NT2/D1 (cell line): ENCODE results near the gene TJP1.

Experiments used
- DNase-seq: peaks from one replicate; pipeline ENCODE4 v3.0.0-alpha.2; 2011; ENCODE audit warnings: low read depth, low spot score
- H3K27me3 ChIP-seq: 2 replicates; pipeline ENCODE4 v1.6.0; 2011; ENCODE audit warnings: mild to moderate bottlenecking; ENCODE audit not compliant: insufficient read length, insufficient read depth
- H3K36me3 ChIP-seq: 2 replicates; pipeline ENCODE4 v1.6.1; 2011; ENCODE audit warnings: mild to moderate bottlenecking, low read length, mixed read lengths; ENCODE audit not compliant: insufficient read depth, insufficient read length
- H3K4me1 ChIP-seq: 2 replicates; pipeline ENCODE4 v1.5.1; 2011; ENCODE audit not compliant: insufficient read depth, insufficient read length
- H3K4me3 ChIP-seq: 2 replicates; pipeline ENCODE4 v1.5.1; 2011; ENCODE audit warnings: low read depth; ENCODE audit not compliant: insufficient read length
- H3K9ac ChIP-seq: 2 replicates; pipeline ENCODE4 v1.6.0; 2011; ENCODE audit warnings: low read depth; ENCODE audit not compliant: insufficient read length
- H3K9me3 ChIP-seq: 2 replicates; pipeline ENCODE4 v1.5.1; 2011; ENCODE audit warnings: mild to moderate bottlenecking, low read length; ENCODE audit not compliant: insufficient read depth
- SUZ12 ChIP-seq: IDR thresholded peaks from 2 replicates; pipeline ENCODE4 v1.6.1; 2011; ENCODE audit not compliant: insufficient read length, insufficient read depth; ENCODE audit errors: extremely low read depth
- YY1 ChIP-seq: IDR thresholded peaks from 2 replicates; pipeline ENCODE4 v1.6.1; 2011; ENCODE audit not compliant: insufficient read length, insufficient read depth
- ZNF274 ChIP-seq: IDR thresholded peaks from 2 replicates; pipeline ENCODE4 v1.6.1; 2011; ENCODE audit warnings: mild to moderate bottlenecking, low read depth, low read length

TJP1 gene

DNA sequence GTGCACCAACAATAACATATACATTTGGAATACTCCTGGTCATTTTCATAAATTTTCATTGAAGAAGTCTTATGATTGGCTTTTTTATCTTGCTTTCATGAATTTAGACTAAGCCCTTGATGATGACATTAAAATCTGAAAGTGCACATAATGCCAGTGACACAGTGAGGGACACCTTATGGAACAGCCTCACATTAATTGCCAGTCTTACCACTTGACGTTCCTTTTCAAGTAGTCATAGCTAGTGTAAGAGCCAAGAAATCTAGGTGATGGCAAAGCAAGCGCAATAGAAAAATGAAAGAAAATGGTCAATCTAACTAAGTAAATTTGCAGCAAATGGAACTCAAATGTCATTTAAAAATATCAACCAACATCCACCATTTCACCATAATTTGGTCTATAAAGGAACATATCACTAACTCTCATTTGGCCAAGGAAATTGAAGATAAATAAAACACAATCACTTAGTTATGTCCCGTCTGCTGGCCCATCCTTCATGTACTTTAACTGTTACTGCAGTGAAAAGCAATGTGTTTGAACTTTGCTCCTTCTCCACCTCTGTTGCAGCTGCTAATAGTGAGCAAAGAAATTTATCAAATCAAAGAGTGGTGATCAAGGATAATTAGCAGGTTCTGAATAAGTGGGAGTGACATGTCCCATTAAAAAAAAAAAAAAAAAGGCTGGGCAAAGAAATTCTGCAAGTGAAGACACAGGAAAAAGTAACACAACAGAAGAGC, 110.0 kb downstream of the TJP1 start:
- no peak for DNase-seq
- Histone ChIP-seq H3K27me3 (no peaks in the 10 kb centered on the region), H3K4me3 (no peak overlapping the region), H3K9ac (no peak overlapping the region), H3K9me3 (no peaks in the 10 kb centered on the region), H3K36me3 (peaks cover 74% of the 10 kb centered on the region), H3K4me1 (no peaks in the 10 kb centered on the region)
- TF ChIP-seq ZNF274 = no peak
- no peak for TF ChIP-seq SUZ12
- TF ChIP-seq YY1 = no peak

DNA sequence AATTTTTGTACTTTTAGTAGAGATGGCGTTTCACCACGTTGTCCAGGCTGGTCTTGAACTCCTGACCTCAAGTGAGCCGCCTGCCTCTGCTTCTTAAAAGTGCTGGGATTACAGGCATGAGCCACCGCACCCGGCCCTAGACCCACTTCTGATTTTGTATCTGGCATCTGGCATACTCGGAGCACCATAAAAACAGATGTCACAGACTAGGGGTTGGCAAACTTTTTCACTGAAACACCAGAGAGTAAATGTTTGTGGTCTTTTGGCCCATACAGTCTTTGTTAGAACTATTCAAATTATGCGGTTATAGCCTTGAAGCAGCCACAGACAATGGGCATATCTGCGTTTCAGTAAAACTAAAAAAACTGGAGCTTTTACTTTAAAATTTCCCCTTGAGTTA, 110.7 kb downstream of the TJP1 start:
- Histone ChIP-seq H3K4me1 (no peaks in the 10 kb centered on the region), H3K36me3 (peaks cover 75% of the 10 kb centered on the region)
- DNase-seq = no peak

DNA sequence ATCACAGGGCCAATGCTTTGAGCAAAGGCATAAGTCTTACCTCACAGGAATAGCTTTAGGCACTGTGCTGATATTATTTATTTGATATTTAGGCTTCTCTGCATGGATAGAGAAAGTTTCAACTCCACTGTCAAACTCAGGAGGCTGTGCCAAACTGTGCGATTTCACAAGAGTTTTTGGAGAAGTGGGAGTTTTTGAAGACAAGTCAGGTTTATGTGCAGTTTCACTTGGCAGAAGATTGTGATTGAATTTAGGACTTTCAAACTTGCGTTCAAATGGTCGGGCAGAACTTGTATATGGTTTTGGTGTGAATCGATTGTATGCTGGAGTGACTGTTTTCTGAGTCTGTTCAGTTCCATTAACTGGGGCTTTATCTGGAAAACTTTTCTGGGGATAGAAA, 113.7 kb downstream of the TJP1 start:
- H3K9me3 ChIP-seq = no peaks in the 10 kb centered on the region
- H3K36me3 ChIP-seq = peaks cover 77% of the 10 kb centered on the region
- no peaks in the 10 kb centered on the region for H3K4me1 ChIP-seq
- no peak overlapping the region for H3K9ac ChIP-seq
- no peak overlapping the region for H3K4me3 ChIP-seq
- TF ChIP-seq SUZ12 (no peak), YY1 (no peak)
- DNase-seq = no peak
- no peaks in the 10 kb centered on the region for H3K27me3 ChIP-seq

More for the DNA sequence above, 110.7 kb downstream of the TJP1 start:
- Histone ChIP-seq H3K9me3 (no peaks in the 10 kb centered on the region), H3K4me3 (no peak overlapping the region), H3K9ac (no peak overlapping the region), H3K27me3 (no peaks in the 10 kb centered on the region)
- TF ChIP-seq ZNF274 = no peak
- TF ChIP-seq SUZ12 = no peak
- TF ChIP-seq YY1 = no peak

DNA sequence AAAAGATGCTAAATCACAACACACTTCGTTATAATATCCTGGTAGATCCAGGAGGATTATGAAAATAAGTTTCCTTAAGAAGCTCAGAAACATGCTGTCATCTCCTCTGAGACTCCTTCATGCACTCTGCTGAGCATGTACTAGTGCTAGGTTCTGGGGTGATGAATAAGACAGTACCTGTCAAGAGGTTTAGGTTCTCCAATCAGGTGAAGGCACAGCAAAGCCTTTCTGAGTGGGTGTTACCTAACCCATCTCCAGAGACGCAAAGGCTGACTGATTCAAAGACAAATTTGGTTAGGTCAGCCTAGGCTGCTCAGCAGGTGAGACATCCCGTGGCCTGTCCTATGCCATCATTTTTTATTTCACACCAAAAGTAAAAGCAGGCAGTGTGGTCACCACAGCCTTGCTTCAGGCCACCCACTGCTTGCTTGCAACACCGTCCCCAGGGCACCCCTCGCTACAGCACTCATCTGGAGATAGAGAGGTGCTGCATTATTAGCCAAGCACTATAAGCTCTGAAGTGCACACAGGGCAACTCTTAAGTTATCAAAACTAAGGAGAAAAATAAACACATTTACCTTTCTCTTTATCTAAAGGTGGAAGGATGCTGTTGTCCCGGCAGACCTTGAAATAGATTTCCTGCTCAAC, 117.2 kb downstream of the TJP1 start:
- H3K27me3 ChIP-seq = no peaks in the 10 kb centered on the region
- no peak for DNase-seq
- H3K36me3 ChIP-seq = peaks cover 79% of the 10 kb centered on the region
- no peaks in the 10 kb centered on the region for H3K4me1 ChIP-seq
- no peaks in the 10 kb centered on the region for H3K9me3 ChIP-seq
- TF ChIP-seq SUZ12 (no peak), ZNF274 (no peak), YY1 (no peak)
- H3K4me3 ChIP-seq = no peak overlapping the region
- H3K9ac ChIP-seq = no peak overlapping the region

DNA sequence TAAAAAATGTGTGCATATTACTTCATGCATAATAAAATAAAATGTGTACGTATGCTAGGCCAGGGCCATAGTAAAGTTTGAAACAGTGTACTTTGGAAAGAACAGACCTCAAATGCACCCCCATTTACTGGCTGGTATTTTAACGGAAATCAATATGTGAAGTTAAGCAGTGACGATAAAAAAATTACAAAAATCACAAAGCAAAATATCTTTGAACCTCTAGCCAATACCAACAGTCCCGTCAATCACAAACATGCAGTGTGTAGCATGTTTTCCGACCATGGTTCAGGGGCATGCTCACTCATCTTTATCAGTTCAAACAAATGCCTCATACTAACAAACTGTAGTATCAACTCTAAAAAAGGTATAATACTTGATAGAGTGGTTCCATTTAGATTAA, 121.1 kb downstream of the TJP1 start:
- TF ChIP-seq SUZ12 = no peak
- no peak for TF ChIP-seq ZNF274
- TF ChIP-seq YY1 = no peak
- no peak overlapping the region for H3K4me3 ChIP-seq
- H3K9me3 ChIP-seq = no peaks in the 10 kb centered on the region
- no peaks in the 10 kb centered on the region for H3K4me1 ChIP-seq
- peaks cover 49% of the 10 kb centered on the region for H3K36me3 ChIP-seq
- no peak overlapping the region for H3K9ac ChIP-seq
- no peak for DNase-seq
- H3K27me3 ChIP-seq = no peaks in the 10 kb centered on the region

DNA sequence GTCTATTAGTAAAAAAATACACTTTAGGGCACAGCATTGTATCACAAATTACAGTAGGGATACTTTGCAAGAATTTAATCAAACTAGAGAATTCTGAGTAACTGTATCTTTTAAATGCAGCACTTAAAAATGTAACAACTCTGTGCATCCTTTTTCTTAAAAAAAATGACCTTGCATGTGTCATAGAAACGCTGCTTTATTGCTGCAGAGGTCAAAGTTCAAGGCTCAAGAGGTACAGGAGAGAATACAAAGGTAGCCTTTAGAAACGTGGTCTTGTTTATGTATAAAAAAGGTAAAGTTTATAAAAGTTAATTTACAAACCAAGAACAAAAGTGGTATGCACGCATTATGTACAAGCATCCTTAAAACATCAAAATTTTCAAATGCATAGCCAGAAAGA, 122.0 kb downstream of the TJP1 start:
- Histone ChIP-seq H3K9me3 (no peaks in the 10 kb centered on the region), H3K27me3 (no peaks in the 10 kb centered on the region), H3K4me1 (no peaks in the 10 kb centered on the region), H3K36me3 (peaks cover 42% of the 10 kb centered on the region), H3K9ac (no peak overlapping the region), H3K4me3 (no peak overlapping the region)
- no peak for DNase-seq
- no peak for TF ChIP-seq ZNF274
- TF ChIP-seq SUZ12 = no peak
- TF ChIP-seq YY1 = no peak

DNA sequence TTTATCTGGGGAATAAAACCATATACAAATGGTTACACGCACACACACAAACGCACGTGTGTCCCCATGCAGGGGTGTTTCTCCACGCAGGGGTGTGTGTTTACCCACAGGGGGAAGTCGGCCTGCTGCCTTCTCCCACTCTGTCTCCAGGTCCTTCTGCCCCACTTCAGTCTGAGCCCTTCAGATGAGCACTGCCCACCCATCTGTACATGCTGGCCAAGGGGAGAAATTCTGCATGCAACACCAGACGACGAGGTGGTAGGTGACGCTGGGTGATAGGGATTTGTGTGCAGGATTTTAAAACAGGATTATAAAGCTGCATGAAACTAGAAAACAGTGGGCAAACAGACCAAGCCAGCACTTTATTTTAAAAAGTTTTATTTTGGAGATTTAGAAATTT, 122.5 kb downstream of the TJP1 start:
- H3K4me3 ChIP-seq = no peak overlapping the region
- peaks cover 37% of the 10 kb centered on the region for H3K36me3 ChIP-seq
- no peaks in the 10 kb centered on the region for H3K4me1 ChIP-seq
- H3K9ac ChIP-seq = no peak overlapping the region
- no peak for TF ChIP-seq SUZ12
- no peak for TF ChIP-seq ZNF274
- no peaks in the 10 kb centered on the region for H3K9me3 ChIP-seq
- H3K27me3 ChIP-seq = no peaks in the 10 kb centered on the region
- no peak for DNase-seq
